HUDEP-2 (cell line): Measurements from ENCODE around the gene CEMIP.

Experiments
- DNase-seq, 76 experiments: peaks; one replicate each; lab custom pipeline; 2025; ENCODE audit not compliant: unreplicated experiment in 76 of 76; lab: John Stamatoyannopoulos, UW

CEMIP gene

GRCh38 chr15:80822256-80822655 is 43.1 kb downstream of the CEMIP start:
- no peak for DNase-seq

- DNase-seq: no peak
Measured at GRCh38 chr15:80822676-80823075, 43.5 kb downstream of the CEMIP start.

- DNase-seq: no peak
Measured at GRCh38 chr15:80823120-80823519, 44.0 kb downstream of the CEMIP start.

- DNase-seq: no peak
Measured at GRCh38 chr15:80823995-80824394, 44.8 kb downstream of the CEMIP start.

- no peak for DNase-seq
Measured at GRCh38 chr15:80825361-80826030, 46.3 kb downstream of the CEMIP start.

GRCh38 chr15:80828796-80829195 is 49.6 kb downstream of the CEMIP start:
- DNase-seq: no peak

- no peak for DNase-seq
Measured at GRCh38 chr15:80830677-80831076, 51.5 kb downstream of the CEMIP start.

GRCh38 chr15:80831192-80831591 is 52.0 kb downstream of the CEMIP start:
- DNase-seq: no peak

- no peak for DNase-seq
Measured at GRCh38 chr15:80831606-80832224, 52.5 kb downstream of the CEMIP start.

- DNase-seq: no peak
Measured at GRCh38 chr15:80832686-80833085, 53.5 kb downstream of the CEMIP start.

GRCh38 chr15:80834402-80834801 is 55.2 kb downstream of the CEMIP start:
- no peak for DNase-seq

- no peak for DNase-seq
Measured at GRCh38 chr15:80834906-80835305, 55.7 kb downstream of the CEMIP start.

- DNase-seq: no peak
Measured at GRCh38 chr15:80835336-80835735, 56.2 kb downstream of the CEMIP start.

GRCh38 chr15:80836223-80836622 is 57.1 kb downstream of the CEMIP start:
- no peak for DNase-seq

GRCh38 chr15:80837006-80837405 is 57.8 kb downstream of the CEMIP start:
- no peak for DNase-seq

GRCh38 chr15:80838012-80838411 is 58.8 kb downstream of the CEMIP start:
- DNase-seq: no peak

- no peak for DNase-seq
Measured at GRCh38 chr15:80838666-80839065, 59.5 kb downstream of the CEMIP start.

GRCh38 chr15:80839764-80840130 is 60.6 kb downstream of the CEMIP start:
- no peak for DNase-seq

- DNase-seq: no peak
Measured at GRCh38 chr15:80840182-80841130, 61.3 kb downstream of the CEMIP start.

- no peak for DNase-seq
Measured at GRCh38 chr15:80841541-80841940, 62.4 kb downstream of the CEMIP start.

GRCh38 chr15:80844011-80844732 is 65.0 kb downstream of the CEMIP start:
- no peak for DNase-seq
